GM13976 (cell line): ENCODE data around the gene SYNGAP1.
"Not testable (repeated sequence)": the region's sequence is repeated elsewhere in the genome, so short reads cannot be mapped to it uniquely, and the experiment has no call there.

Experiments used
- DNase-seq: peaks from one replicate; pipeline ENCODE4 v3.0.0; 2012; ENCODE audit warnings: low spot score
- in situ Hi-C: fragments of 300-500 bp; cut with MboI; formaldehyde crosslinking; loops from one replicate; pipeline ENCODE4 v1.12.0; 2022; ENCODE audit warnings: low sequenced_read_pairs, mixed read lengths, inconsistent platforms; ENCODE audit not compliant: unreplicated experiment
- TF ChIP-seq, protein P1 (sequence below): IDR thresholded peaks from 2 replicates; pipeline ENCODE4 v1.5.1; 2012; ENCODE audit warnings: borderline replicate concordance, mild to moderate bottlenecking; ENCODE audit not compliant: insufficient read depth; ENCODE audit errors: extremely low read depth, missing control alignments, control extremely low read depth

Gene SYNGAP1

DNA sequence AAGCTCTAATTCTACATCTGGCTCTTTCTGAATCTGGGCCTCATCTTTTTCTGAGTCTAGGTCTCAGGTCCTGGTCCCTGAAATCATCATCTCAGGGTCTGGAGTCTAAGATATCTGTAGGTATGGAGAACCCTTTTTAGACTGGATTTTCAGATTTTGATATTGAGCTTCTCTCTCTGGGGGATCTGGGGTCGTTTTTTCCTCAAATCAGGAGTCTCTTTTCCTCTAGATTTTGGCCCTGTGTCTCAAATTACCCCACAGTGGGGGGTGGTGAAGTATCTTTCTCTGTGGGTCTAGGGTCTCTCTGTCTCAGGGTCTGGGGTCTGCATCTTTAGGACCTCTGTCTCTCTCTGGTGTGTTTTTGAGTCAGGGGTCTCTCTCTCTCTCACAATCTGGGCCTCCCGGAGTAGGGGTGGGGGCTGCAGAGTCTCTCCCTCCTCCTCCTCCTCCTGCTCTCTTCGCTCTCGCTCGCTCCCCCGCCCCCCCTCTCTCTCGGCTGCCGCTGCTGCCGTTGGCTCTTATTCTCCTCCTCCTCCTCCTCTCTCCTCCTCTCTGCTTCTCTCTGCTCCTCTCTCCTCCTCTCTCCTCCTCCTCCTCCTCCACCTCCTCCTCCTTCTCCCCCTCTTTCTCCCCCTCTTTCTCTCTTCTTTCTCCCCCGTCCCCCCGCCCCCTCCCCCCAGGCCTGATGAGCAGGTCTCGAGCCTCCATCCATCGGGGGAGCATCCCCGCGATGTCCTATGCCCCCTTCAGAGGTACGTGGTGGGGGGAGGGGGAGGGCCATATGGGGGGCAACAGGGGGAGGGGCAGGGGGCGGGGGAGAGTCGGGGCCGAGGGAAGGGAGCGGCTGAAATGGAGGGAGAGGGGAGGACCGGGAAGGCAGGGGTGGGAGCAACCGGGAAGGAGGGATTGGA is at the start of gene SYNGAP1:
TSS of gene SYNGAP1 (plus strand) at position 486 of the 911 bp plus-strand sequence. CDS start at position 686, 200 bp downstream.
- no peak for DNase-seq
- in situ Hi-C loops: no loop called here
- TF ChIP-seq, protein P1, sequence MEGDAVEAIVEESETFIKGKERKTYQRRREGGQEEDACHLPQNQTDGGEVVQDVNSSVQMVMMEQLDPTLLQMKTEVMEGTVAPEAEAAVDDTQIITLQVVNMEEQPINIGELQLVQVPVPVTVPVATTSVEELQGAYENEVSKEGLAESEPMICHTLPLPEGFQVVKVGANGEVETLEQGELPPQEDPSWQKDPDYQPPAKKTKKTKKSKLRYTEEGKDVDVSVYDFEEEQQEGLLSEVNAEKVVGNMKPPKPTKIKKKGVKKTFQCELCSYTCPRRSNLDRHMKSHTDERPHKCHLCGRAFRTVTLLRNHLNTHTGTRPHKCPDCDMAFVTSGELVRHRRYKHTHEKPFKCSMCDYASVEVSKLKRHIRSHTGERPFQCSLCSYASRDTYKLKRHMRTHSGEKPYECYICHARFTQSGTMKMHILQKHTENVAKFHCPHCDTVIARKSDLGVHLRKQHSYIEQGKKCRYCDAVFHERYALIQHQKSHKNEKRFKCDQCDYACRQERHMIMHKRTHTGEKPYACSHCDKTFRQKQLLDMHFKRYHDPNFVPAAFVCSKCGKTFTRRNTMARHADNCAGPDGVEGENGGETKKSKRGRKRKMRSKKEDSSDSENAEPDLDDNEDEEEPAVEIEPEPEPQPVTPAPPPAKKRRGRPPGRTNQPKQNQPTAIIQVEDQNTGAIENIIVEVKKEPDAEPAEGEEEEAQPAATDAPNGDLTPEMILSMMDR: no peak

DNA sequence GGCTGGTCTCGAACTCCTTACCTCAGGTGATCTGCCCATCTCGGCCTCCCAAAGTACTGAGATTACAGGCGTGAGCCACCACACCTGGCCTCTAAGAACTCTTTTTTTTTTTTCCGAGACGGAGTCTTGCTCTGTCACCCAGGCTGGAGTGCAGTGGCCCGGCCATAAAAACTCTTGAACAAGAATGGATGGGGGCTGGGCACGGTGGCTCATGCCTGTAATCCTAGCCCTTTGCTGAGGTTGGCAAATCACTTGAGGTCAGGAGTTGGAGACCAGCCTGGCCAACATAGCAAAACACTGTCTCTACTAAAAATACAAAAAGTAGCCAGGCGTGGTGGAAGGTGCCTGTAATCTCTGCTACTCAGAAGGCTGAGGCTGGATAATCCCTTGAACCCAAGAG is 48.0 kb upstream of the SYNGAP1 start:
- DNase-seq, in situ Hi-C loops: not testable (repeated sequence)

DNA sequence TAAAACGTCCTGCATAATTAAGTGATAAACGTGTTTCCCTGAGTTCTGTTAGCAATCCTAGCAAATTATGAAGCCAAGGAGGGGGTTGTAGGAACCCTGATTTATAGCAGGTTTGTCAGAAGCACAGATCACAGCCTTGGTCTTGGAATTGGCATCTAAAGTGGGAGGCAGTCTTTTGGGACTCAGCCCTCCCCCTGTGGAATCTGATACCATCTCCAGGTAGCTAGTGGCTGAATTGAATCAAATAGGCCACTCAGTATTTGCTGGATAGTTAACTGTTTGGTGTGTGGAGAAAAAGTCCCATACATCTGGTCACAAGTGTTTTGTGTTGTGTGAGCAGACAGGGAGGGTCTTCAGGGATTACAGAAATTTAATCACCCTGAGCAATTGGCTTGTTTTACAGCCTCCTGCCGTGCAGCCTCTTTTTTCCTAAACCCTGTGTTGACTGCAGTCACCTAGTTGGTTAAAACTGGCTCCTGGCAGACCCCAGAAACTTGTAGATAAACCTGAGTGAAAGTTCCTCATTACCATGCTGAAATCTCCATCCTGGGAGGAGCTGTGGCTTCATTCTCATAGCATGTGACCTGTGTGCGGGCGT is 47.2 kb upstream of the SYNGAP1 start:
- TF ChIP-seq, protein P1: no peak
- DNase-seq: peak; percentile 6
- in situ Hi-C loops: no loop called here

DNA sequence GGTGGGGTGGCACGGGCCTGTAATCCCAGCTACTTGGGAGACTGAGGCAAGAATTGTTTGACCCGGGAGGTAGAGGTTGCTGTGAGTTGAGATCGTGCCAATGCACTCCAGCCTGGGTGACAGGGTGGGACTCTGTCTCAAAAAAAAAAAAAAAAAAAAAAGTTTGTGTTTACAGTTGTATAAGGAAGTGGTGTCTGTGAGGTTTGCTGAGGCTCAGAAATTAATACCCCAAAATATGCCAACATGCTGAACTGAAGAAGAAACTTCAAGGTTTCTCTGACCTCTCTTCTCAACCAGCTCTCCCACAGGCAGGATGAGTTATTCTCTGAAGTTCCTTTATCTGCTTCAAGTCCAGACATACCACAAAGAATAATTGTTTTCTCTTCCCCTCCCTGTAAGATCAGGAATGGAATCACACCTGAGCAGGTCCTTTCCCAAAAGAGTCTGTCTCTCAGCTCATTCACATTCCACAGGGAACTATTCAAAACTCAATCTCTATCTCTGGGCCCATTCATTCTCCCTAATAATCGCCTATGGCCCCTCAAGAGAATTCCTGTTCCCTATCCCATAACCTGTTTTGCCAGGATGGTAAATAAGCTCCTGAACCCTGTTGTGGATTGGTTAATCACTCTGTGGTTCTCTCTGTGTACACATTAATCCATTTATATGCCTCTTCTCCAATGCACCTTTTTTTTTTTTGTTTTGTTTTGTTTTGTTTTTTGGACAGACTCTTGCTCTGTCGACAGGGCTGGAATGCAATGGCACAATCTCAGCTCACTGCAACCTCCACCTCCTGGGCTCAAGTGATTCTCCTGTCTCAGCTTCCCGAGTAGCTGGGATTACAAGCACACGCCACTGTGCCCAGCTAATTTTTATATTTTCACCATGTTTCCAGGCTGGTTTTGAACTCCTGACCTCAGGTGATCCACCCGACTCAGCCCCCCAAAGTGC is 45.6 kb upstream of the SYNGAP1 start:
- DNase-seq: peak; percentile 8
- in situ Hi-C loops: no loop called here
- TF ChIP-seq, protein P1: no peak

DNA sequence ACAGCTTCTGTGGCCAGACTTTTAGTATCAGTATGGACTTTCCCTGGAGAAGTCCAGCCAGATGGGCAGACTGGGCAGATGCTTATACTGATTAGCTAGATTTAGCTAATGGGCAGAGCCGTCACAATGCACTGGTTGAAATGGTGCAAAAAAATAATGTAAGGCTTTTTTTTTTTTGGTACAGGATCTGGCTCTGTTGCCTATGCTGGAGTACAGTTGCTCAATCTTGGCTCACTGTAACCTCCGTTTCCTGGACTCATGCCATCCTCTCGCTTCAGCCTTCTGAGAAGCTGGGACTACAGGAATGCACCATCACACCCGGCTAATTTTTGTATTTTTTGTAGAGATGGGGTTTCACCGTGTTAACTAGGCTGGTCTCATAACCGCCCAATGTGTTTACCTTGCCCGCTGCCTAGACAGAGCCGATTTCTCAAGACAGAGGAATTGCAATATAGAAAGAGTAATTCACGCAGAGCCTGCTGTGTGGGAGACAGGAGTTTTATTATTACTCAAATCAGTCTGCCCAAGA is 44.7 kb upstream of the SYNGAP1 start:
- TF ChIP-seq, protein P1: no peak

DNA sequence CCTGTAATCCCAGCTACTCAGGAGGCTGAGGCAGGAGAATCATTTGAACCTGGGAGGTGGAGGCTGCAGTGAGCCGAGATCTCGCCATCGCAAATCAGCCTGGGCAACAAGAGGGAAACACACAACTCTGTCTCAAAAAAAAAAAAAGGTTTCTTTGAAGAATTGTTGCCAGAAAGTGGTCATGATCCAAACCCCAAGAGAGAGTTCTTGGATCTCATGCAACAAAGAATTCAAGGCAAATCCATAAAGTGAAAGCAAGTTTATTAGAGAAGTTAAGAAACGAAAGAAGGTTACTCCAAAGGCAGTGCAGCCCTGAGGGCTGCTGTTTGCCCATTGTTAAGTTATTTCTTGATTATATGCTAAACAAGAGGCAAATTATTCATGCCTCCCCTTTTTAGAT is 42.7 kb upstream of the SYNGAP1 start:
- in situ Hi-C loops: no loop called here
- TF ChIP-seq, protein P1: no peak
- no peak for DNase-seq

More for the DNA sequence above, 44.7 kb upstream of the SYNGAP1 start:
- DNase-seq: no peak
- in situ Hi-C loops: no loop called here

DNA sequence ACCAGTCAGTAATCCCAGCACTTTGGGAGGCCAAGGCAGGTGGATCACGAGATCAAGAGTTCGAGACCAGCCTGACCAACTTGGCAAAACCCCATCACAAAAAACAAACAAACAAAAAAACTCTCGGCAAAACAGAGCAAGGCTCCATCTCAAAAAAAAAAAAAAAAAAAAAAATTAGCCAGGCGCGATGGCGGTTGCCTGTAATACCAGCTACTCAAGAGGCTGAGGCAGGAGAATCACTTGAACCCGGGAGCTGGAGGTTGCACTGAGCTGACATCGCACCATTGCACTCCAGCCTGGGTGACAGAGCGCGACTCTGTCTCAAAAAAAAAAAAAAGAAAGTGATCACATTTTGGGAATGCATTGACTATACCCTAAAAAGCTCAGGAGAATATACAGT is 40.7 kb upstream of the SYNGAP1 start:
- in situ Hi-C loops, DNase-seq: not testable (repeated sequence)
